NCI-H226 (cell line): Measurements from ENCODE around the gene ERO1B.
A peak's percentile ranks its signal among the peaks of the same experiment; 100 is the strongest.
"Not testable (repeated sequence)": the region's sequence is repeated elsewhere in the genome, so short reads cannot be mapped to it uniquely, and the experiment has no call there.

Experiments
- DNase-seq: peaks from one replicate; pipeline ENCODE4 v3.0.0-alpha.2; 2015

Gene ERO1B, protein sequence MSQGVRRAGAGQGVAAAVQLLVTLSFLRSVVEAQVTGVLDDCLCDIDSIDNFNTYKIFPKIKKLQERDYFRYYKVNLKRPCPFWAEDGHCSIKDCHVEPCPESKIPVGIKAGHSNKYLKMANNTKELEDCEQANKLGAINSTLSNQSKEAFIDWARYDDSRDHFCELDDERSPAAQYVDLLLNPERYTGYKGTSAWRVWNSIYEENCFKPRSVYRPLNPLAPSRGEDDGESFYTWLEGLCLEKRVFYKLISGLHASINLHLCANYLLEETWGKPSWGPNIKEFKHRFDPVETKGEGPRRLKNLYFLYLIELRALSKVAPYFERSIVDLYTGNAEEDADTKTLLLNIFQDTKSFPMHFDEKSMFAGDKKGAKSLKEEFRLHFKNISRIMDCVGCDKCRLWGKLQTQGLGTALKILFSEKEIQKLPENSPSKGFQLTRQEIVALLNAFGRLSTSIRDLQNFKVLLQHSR

DNA sequence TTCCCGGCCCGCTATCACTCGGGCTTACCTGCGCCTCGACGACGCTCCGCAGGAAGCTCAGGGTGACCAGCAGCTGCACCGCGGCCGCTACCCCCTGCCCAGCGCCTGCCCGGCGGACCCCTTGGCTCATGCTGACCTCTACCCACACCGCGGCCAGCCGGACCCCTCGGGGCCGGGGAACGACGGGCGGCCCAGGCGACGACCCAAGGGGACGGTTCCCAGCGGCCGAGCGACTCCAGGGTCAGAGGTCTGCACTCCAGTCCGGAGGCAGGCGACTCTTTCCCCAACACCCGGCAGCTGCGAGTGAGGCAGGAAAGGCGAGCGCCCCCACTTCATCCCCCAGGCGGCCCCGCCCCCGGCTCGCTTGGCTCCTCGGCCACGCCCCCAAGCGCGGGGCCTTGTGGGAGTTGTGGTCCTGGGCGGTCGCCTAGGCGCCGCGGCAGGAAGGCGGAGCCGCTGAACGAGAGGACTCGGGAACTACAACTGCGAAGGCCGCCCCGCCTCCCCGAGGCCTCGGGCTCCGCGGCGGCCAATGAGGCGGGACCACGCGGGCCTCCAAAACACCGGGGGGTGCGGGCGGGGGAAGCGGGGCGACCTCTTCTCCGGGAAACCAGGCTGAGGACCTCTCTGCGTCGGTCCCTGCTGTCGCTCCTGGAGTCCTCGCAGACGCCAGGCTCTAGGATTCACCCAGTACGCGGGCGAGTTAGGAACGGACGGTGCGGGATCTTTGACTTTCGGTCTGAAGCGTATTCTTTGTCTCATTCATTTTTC, at the start of gene ERO1B:
ERO1B (minus strand) TSS at position 305 of the 771 bp plus-strand sequence; CDS start at position 130, 175 bp downstream.
- DNase-seq, result peak; percentile 80

DNA sequence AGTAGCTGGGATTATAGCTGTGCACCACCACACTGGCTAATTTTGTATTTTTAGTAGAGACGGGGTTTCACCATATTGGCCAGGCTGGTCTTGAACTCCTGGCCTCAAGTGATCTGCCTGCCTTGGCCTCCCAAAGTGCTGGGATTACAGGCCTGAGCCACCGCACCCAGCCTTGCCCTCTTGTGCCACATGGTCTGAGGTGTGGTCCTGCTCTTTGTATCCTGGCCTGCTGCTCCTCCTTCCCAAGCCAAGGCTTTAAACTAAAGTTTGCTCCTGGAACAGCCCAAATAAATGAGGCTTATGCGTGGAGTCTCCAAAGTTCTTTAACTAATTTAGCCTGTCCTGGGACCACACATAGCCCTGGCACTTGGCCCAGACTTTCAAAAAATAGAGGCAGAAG, 49.7 kb upstream of the ERO1B start:
- not testable (repeated sequence) for DNase-seq

DNA sequence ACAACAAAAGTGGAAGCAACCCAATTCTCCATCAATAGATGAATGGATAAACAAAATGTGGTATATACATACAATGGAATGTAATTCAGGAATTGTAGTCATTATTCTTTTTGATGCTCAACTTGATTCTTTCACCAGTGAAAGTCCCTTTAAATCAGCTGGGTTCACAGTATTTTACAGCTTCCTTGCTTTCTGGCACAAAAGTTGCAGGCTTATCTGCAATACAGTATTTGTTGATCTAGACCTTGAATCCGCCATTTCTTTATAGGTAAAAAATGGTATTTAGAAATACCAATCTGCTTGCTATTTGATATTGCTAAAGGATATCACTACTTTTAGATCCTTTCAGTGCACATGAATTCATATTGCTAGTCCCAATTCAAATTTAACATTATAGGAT, 44.7 kb upstream of the ERO1B start:
- no peak for DNase-seq

DNA sequence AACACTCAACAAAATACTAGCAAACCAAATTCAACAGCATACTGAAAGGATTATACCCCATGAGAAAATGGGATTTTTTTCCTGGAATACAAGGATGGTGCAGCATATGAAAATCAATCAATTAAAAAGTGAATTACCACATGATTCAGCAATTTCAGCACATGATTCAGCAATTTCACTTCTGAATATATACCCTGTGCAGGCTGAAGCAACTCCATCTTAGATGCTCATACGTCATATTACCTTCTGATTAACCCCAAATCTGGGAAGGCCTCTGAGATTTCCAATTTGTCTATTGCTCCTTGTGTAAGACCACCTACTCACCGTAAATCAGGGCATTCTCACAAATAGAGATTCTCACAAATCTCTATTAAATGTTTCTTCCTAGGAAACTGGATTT, 43.8 kb upstream of the ERO1B start:
- no peak for DNase-seq

DNA sequence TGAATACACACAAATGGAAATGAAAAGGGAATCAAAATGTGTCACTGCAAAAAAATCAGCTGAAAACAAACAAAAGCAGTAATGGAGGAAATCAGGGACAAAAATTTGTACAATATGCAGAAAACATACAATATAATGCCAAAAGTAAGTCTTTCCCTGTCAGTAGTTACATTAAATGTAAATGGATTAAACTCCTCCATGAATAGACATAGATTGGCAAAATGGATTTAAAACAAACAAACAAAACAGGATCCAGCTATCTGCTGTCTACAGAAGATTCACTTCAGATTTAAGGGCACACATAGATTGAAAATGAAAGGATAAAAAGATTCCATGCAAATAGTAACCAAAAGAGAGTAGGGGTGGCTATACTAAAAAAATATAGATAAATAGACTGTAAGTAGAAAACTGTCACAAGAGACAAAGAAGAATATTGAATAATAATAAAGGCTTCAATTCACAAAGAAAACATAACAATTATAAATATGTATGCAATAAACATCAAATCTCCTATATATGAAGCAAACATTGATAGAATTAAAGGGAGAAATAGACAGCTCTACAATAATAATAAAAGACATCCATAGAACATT, 42.2 kb upstream of the ERO1B start:
- DNase-seq, result no peak

DNA sequence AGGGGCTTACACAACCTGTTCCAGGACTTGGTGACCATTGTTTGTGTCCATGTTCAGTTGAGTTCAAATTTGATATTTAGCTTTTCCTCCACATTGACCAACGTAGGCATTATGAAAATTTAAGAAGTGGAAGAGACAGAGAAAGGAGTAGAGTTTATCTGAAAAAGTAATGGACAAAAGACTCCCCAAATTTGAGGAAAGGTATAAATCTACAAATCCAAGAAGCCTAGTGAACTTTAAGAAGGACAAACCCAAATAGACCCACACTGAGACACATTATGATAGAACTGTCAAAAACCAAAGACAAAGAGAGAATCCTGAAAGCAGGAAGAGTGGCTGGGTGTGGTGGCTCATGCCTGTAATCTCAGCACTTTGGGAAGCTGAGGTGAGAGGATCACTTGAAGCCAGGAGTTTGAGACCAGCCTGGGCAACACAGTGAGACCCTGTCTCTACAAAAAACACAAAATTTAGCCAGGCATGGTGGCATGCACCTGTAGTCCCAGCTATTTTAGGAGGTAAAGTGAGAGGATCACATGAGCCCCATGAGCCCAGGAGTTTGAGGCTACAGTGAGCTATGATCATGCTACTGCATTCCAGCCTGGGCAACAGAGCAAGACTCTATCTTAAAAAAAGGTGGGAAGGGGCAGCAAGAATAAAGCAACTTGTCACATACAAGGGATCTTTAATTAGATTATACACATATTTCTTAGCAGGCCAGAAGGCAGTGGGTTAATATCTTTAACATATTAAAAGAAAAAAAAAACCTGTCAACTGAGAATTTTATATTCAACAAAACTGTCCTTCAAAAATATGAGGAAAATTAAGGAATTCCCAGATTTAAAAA, 41.0 kb upstream of the ERO1B start:
- DNase-seq, result no peak

DNA sequence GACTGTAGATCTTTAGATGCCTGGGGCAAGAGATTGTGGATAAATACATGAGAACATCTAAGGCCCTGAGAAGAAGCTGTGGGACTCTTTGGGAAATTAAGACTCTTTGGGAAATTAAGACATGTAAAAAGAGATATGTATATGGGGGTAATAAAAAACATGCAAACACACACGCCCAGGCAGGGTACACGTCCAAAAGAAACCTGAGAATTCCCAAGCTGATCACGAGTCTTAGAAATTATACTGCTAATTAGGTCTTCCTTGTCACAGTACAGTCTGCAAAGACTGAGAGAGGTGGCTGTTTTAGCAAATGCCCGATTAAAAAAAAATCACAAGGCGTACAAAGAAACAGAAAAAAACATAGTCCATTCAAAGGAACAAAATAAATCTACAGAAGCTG, 39.3 kb upstream of the ERO1B start:
- DNase-seq, result no peak

DNA sequence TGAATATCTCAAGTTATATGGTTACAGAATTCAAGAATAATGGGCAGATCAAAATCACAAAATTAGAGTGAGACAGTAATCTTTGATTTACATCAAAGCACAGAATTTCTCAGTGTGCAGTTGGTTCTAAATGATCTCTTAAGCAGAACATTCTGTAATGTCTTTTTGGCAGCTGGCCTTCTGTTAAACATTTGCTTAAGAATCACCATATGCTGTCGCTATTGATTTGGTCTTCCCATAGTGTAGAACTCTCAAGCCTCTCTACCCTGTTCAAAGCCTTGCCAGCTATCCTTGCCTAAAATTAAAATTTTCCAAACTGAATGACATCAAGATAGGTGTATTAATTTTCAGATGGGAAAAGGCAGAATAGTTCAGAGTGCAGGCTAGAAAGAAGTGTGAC, 38.9 kb upstream of the ERO1B start:
- DNase-seq, result no peak

DNA sequence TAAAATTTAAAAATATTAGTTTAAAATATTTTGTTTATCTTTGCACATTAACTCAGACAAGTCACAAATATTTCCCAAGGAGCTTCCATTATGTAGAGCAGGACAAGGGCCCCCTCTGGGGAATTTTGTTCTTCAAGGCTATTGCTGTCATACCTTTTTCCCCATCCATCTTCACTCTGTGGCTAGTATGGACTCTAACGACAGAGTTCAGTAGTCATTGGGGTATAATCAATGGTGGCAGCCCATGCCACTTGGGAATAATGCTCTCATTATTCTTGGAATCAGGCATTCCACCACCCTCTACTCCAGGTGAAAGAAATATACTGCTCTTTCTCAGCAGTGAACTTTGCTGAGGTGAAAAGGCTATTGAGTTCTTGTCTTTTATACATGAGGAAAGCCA, 38.5 kb upstream of the ERO1B start:
- no peak for DNase-seq

DNA sequence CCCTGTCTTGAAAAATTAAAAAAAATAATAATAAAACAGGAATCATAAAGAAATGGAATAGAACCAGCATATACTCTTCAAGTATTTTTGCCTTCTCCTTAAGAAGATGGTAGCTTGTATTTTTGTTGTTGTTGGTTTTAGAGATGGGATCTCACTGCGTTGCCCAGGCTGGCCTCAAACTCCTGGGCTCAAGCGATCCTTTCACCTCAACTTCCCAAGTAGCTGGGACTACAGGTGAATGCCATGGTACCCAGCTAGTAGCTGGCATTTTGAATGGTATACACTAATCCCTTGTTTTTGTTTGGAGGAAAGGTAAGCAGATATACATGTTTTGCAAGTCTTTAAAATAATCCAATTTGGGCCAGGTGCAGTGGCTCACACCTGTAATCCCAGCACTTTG, 34.7 kb upstream of the ERO1B start:
- DNase-seq, result no peak

DNA sequence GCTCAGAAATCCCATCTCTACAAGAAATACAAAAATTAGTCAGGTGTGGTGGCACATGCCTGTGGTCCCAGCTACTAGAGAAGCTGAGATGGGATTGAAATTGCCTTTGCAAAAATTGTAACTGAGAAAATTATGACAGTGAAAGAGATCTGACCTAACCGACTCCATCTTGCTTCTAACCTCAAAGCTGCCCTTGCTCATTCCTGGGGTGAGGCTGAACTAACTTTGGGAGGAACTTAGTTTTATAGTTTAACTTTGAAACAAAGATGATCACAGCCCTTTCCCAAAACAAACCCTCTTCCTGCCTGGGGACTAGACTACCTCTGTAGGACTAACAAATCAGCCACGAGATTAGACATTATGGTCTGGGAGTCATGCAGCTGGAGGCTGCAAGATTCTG, 33.8 kb upstream of the ERO1B start:
- DNase-seq, result no peak

DNA sequence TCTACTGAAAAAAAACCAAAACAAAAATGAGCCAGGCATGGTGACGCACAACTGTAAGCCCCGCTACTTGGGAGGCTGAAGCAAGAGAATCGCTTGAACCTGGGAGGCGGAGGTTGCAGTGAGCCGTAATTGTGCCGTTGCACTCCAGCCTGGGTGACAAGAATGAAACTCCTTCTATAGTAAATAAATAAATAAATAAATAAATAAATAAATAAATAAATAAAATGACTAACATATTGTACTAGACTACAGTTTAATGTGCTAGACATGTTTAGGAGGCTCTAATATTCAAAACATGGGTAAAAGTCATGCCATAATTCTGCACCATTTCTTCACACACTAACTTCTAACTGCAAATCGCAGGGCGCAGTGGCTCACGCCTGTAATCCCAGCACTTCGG, 33.3 kb upstream of the ERO1B start:
- DNase-seq, result no peak

DNA sequence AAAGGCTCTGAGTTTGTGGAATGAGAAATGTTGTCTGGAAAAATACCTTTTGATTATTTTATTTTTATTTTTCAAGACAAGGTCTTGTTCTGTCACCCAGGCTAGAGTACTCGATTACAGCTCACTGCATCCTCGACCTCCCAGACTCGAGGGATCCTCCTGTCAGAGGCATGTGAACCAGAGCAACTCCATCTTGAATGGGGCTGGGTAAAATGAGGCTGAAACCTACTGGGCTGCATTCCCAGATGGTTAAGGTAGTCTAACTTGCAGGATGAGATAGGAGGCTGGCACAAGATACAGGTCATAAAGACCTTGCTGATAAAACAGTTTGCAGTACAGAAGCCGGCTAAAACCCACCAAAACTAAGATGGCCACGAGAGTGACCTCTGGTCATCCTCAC, 32.3 kb upstream of the ERO1B start:
- not testable (repeated sequence) for DNase-seq

DNA sequence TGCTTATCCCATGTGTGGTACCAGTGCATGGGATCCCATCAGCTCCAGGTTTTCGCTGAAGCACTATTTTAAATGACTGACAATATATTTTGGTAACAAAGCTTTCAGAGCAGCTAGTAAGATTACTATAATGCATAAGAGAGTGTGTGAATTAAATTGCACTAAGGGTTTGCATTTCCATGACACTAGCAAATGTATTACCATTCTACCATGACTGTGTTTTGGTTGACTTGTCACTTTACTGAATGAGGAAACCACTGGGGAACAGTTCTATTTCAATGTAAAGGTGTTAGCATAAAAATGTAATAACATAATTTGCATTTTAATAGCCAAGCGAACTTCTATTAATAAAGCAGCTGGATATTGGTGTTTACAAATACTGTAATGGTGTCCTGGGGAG, 31.7 kb upstream of the ERO1B start:
- DNase-seq, result no peak

DNA sequence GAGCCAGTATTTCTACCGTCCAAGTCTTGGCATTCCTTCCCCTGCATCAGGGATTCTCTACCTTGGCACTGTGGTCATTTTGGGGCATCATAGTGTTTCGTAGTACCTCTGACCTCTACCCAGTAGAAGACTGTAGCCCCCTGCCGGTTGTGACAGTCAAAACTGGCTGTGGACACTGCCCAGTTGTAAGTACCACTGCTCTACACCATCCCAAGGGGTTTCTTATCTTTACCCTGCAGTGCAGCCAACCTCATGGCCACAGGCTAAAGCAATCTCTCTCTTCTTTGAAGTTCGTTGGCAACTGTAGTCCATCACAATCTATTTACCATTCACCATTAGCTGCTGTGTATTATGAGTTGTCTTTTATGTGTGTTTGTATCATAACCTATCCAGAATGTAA, 29.3 kb upstream of the ERO1B start:
- no peak for DNase-seq

DNA sequence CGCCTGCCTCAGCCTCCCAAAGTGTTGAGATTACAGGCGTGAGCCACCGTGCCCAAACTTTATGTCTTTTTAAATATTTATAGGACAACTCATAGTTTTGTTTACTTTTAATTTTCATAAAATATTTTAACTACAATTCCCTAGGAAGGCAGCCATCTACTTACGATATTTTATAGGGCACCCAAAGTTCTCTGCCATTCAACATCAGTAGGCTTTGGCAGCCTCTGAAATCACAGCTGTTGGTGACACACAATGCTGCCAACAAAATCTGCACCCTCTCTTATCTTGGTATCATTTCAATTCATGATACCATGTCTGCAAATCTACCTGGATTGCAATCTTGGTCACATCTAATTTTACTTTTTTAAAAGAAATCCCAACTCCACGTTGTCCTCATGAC, 27.1 kb upstream of the ERO1B start:
- DNase-seq, result no peak

DNA sequence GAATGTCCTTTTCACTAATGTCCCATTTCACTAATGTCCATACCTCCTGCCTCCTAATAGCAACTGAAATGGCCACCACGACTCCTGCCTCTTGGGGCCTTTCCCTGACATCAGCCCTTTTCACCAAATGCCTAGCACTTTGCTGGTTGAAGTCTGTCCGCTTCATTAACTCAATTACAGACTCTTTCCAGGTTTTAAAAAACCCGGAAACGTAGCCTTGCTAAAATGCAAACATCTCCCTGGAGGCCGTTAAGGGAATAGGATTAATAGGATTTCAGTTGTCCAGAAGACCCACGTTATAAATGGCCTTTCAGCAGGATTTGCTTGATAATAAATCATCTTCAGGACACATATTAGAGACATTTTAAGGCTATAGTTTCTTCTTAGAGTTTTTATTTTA, 25.7 kb upstream of the ERO1B start:
- no peak for DNase-seq

DNA sequence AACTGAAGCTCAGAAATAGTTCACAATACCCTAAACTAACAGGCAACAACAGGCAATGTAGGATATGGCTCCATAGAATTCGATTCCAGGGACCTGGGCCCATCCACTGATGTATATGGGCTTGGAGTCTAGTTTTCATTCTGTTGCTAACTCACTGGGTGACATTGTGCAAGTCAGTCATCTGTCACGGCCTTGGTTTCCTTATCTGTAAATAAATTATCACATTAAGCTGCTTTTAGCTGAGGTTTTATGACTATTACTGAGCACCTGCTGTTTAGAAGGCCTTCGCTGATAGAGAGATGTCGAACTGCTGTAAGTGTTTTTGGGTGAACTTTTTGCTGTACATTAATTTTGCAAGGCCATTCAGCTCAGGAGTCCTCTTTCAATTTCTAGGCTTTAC, 22.9 kb upstream of the ERO1B start:
- DNase-seq, result no peak

DNA sequence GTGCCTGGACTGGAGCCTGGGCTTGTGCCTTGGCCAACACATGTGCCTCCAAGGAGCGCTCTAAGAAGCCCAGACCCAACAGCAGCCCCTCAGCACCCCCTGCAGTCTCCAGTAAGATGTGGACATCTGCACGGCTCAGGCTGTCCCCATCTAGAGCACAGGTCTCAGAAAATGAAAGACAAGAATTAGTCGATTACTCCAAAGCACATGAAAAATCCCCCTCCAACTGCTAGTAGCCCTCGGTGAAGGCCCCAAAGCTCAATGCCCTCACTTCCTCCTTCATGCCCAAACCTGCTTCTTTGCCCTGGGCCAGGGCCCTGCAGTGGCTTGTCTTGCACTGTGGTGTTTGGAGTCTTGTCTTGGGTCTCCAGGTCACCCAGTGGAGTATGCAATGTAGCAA, 21.9 kb upstream of the ERO1B start:
- no peak for DNase-seq

DNA sequence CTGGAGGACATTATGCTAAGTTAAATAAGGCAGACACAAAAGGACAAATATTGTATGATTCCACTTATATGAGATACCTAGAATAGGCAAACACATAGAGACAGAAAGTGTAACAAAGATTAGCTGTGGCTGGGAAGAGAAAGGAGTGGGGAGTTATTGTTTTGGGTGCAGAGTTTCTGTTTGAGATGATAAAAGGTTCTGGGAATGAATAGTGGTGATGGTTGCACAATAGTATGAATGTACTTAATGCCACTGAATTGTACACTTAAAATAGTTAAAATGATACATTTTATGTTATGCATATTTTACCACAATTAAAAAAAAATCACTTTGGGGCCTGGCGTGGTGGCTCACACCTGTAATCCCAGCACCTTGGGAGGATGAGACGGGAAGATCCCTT, 21.2 kb upstream of the ERO1B start:
- DNase-seq, result no peak

DNA sequence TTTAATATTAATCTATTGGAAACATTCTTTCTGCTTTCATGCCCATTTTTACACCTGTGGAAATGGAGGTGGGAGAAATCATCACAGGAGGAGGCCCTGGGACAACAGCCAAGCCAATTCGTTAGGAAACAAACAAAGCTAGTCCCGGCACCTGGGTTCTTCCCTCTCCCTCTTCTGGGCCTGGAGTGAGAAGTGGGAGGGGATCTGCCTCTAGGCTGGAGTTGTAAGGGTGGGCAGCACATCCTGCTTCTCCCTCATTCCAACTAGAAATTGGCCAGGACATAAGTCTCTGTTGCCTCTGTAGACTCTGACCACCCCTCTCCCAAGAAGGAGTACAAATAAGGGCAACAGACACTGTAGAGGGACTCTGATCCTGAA, 20.2 kb upstream of the ERO1B start:
- DNase-seq, result no peak

DNA sequence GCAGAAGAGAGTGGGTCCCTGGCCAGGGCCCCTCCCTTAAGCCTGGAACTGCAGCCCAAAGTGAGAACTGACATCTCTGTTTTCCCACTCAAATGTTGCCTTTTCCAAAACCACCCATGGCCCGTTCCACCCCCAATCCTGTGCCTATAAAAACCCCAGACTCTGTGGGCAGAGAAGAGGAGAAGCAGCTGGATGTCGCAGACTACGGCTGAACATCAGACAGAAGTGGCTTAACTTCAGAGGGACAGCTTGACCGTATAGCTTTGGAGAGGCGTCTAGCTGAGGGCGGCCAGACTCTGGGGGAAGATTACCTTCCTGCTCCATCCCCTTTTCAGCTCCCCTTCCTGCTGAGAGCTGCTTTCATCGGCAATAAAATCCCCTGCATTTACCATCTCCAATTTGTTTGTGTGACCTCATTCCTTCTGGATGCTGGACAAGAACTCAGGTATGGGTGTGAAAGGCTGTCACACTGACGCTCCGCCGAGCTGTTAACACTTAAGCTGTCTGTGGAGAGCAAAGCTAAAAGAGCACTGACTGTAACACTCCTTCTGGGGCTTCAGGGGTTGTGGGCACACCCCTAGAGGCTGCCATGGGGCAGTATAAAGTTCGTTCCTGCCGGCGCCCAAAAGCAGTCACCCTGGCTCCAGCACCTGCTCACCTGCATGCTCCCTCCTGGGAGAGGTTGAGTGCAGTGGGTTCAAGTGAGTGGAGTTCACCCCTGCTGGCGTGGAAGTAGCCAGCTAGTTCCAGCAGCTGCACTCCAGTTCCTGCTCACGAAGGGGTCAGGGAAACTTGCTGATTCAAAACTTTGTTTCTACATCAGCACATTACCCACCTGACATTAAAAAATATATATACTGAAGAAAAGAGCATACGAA, 19.6 kb upstream of the ERO1B start:
- DNase-seq, result no peak
